ENCODE results near the gene ARHGAP6. TPM values are rescaled to one million over a fixed set of nuclear protein-coding genes. Genes with fewer than 3 reads are reported as not detected.

Gene ARHGAP6
- total and polyA plus RNA-seq, 2 experiments from 2014 or later, result 0.26 to 0.59 TPM

DNA sequence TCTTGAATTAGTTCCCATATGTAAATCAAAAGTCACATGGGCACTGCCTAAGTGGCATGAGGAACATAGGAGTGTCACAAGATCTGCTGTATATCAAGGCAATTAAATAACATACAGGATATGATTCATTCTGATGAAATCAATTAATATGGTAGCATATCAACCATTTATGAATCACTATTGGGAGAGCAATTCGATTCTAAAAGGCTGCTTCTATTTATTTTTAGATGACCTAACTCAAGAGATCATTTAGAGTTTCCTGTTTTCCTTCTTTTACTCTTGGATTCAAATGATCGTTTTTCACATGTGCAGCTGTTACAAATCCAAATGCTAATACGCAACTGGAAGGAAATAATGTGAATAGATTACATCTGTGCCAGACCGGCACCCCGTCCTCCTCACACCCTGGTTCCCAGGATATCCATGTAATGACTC, 472.7 kb downstream of the ARHGAP6 start (continued):
- TF ChIP-seq, protein P1, sequence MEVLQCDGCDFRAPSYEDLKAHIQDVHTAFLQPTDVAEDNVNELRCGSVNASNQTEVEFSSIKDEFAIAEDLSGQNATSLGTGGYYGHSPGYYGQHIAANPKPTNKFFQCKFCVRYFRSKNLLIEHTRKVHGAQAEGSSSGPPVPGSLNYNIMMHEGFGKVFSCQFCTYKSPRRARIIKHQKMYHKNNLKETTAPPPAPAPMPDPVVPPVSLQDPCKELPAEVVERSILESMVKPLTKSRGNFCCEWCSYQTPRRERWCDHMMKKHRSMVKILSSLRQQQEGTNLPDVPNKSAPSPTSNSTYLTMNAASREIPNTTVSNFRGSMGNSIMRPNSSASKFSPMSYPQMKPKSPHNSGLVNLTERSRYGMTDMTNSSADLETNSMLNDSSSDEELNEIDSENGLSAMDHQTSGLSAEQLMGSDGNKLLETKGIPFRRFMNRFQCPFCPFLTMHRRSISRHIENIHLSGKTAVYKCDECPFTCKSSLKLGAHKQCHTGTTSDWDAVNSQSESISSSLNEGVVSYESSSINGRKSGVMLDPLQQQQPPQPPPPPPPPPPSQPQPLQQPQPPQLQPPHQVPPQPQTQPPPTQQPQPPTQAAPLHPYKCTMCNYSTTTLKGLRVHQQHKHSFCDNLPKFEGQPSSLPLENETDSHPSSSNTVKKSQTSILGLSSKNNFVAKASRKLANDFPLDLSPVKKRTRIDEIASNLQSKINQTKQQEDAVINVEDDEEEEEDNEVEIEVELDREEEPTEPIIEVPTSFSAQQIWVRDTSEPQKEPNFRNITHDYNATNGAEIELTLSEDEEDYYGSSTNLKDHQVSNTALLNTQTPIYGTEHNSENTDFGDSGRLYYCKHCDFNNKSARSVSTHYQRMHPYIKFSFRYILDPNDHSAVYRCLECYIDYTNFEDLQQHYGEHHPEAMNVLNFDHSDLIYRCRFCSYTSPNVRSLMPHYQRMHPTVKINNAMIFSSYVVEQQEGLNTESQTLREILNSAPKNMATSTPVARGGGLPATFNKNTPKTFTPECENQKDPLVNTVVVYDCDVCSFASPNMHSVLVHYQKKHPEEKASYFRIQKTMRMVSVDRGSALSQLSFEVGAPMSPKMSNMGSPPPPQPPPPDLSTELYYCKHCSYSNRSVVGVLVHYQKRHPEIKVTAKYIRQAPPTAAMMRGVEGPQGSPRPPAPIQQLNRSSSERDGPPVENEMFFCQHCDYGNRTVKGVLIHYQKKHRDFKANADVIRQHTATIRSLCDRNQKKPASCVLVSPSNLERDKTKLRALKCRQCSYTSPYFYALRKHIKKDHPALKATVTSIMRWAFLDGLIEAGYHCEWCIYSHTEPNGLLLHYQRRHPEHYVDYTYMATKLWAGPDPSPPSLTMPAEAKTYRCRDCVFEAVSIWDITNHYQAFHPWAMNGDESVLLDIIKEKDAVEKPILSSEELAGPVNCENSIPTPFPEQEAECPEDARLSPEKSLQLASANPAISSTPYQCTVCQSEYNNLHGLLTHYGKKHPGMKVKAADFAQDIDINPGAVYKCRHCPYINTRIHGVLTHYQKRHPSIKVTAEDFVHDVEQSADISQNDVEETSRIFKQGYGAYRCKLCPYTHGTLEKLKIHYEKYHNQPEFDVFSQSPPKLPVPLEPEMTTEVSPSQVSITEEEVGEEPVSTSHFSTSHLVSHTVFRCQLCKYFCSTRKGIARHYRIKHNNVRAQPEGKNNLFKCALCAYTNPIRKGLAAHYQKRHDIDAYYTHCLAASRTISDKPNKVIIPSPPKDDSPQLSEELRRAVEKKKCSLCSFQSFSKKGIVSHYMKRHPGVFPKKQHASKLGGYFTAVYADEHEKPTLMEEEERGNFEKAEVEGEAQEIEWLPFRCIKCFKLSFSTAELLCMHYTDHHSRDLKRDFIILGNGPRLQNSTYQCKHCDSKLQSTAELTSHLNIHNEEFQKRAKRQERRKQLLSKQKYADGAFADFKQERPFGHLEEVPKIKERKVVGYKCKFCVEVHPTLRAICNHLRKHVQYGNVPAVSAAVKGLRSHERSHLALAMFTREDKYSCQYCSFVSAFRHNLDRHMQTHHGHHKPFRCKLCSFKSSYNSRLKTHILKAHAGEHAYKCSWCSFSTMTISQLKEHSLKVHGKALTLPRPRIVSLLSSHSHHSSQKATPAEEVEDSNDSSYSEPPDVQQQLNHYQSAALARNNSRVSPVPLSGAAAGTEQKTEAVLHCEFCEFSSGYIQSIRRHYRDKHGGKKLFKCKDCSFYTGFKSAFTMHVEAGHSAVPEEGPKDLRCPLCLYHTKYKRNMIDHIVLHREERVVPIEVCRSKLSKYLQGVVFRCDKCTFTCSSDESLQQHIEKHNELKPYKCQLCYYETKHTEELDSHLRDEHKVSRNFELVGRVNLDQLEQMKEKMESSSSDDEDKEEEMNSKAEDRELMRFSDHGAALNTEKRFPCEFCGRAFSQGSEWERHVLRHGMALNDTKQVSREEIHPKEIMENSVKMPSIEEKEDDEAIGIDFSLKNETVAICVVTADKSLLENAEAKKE (CRISPR knock-in tag; IDR thresholded peaks at IDR 0.05), result no peak
- no peak for TF ChIP-seq NANOG (IDR thresholded peaks at IDR 0.05; ENCODE audit: borderline replicate concordance)
- TF ChIP-seq EZH2phosphoT487 (IDR thresholded peaks at IDR 0.05; ENCODE audit: unreplicated experiment), result no peak

DNA sequence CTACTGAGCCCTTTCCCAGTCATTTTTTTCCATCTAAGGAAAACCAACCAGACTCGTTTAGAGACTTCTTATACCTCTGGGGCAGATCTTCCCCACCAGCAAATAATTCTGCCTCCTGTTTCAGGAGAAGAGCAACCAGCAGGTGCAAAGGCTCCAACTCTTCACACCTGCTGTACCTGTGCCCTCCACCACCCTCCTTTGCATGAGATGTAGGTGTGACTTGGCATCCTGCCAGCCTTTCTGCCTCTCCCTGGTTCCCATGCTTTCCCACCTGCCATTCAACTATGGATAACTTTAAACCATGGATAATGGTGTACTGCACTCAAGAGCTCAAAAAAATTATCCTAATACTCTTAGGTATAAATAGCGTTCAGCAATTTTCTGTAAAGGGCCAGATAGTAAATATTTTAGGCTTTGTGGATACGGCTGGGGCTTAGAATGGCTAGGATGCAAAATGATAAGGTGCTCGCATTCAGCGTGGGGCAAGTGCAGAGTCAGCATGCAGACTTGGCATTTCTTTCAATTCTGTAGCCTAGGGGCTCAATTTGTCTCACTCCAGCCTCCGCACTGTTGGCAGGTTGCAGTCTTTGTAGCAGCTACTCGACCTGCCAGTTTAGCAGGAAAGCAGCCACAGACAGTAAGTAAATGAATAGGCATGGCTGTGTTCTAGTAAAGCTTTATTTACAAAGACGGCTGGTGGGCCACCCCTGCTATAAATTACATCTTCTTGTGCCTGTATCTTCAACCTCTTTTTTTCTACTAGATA, 474.8 kb downstream of the ARHGAP6 start:
- no peaks in the 10 kb centered on the region for H3K4me1 Mint-ChIP-seq
- no peaks in the 10 kb centered on the region for H3K79me2 ChIP-seq (replicated peaks; ENCODE audit: insufficient read depth)
- ATAC-seq (no peak), DNase-seq (ENCODE audit: low spot score) (no peak)
- no peaks in the 10 kb centered on the region for H4K20me1 ChIP-seq (replicated peaks; ENCODE audit: insufficient read depth)
- H3K27me3 ChIP-seq (ENCODE audit: insufficient read depth), result no peaks in the 10 kb centered on the region
- no peak overlapping the region for H3K4me3 Mint-ChIP-seq
- no peak overlapping the region for H3K27ac ChIP-seq (ENCODE audit: low read depth)
- no peak overlapping the region for H3K27ac Mint-ChIP-seq
- no peaks in the 10 kb centered on the region for H3K36me3 ChIP-seq (ENCODE audit: insufficient read depth)
- H3K4me3 ChIP-seq, result no peak overlapping the region
- H2AFZ ChIP-seq, result no peak overlapping the region
- H3K4me2 ChIP-seq, result no peak overlapping the region
- H3K9me3 Mint-ChIP-seq, result no peaks in the 10 kb centered on the region
- H3K9me2 ChIP-seq (ENCODE audit: insufficient read depth), result no peaks in the 10 kb centered on the region
- H3K27me3 Mint-ChIP-seq (ENCODE audit: insufficient read depth, low read depth, poor library complexity), result no peaks in the 10 kb centered on the region
- no peaks in the 10 kb centered on the region for H3K36me3 Mint-ChIP-seq (ENCODE audit: low read depth)
- H3F3A ChIP-seq (replicated peaks; ENCODE audit: low read depth), result no peaks in the 10 kb centered on the region
- H3K4me1 ChIP-seq (ENCODE audit: insufficient read depth), result no peaks in the 10 kb centered on the region
- no peak for TF ChIP-seq ZNF114 (CRISPR knock-in tag; IDR thresholded peaks at IDR 0.05)
- no peak for TF ChIP-seq NANOG (IDR thresholded peaks at IDR 0.05; ENCODE audit: borderline replicate concordance)
- TF ChIP-seq JUNB (IDR thresholded peaks at IDR 0.05; ENCODE audit: unreplicated experiment), result no peak
- TF ChIP-seq, protein P1 (CRISPR knock-in tag; IDR thresholded peaks at IDR 0.05), result no peak
- no peak for TF ChIP-seq ZNF331 (CRISPR knock-in tag; IDR thresholded peaks at IDR 0.05; ENCODE audit: low read depth)
- TF ChIP-seq, protein P2, sequence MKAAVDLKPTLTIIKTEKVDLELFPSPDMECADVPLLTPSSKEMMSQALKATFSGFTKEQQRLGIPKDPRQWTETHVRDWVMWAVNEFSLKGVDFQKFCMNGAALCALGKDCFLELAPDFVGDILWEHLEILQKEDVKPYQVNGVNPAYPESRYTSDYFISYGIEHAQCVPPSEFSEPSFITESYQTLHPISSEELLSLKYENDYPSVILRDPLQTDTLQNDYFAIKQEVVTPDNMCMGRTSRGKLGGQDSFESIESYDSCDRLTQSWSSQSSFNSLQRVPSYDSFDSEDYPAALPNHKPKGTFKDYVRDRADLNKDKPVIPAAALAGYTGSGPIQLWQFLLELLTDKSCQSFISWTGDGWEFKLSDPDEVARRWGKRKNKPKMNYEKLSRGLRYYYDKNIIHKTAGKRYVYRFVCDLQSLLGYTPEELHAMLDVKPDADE (IDR thresholded peaks at IDR 0.05), result no peak
